RPMI8226 (cell line): ENCODE data around the gene IL1RAPL1.
"Not testable (repeated sequence)": the region's sequence is repeated elsewhere in the genome, so short reads cannot be mapped to it uniquely, and the experiment has no call there.

Experiments
- DNase-seq: peaks from one replicate; pipeline ENCODE4 v3.0.0-alpha.2; 2015

IL1RAPL1 gene

DNA sequence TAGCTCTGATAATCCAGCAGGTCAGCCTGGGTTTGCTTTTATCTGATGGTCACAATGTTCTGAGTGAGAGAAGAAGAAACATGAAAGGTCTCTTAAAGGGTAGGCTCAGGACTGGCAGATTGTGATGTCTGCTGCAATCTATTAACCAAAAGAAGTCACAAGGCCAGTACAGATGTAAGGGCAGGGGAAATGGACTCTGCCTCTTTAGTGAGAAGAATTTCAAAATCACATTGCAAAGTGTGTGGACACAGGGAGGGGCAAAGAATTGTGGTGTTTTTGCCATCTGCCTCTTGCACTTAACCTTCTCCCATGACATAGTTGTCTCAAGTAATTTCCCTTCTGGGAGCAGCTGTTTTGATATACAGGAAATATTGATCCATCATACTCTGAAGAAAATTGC lies 40.9 kb downstream of the IL1RAPL1 start:
- DNase-seq: no peak

GRCh38 chrX:28638775-28639174 lies 51.5 kb downstream of the IL1RAPL1 start:
- no peak for DNase-seq

- DNase-seq: no peak
Observed at GRCh38 chrX:28639451-28639850, 52.2 kb downstream of the IL1RAPL1 start.

DNA sequence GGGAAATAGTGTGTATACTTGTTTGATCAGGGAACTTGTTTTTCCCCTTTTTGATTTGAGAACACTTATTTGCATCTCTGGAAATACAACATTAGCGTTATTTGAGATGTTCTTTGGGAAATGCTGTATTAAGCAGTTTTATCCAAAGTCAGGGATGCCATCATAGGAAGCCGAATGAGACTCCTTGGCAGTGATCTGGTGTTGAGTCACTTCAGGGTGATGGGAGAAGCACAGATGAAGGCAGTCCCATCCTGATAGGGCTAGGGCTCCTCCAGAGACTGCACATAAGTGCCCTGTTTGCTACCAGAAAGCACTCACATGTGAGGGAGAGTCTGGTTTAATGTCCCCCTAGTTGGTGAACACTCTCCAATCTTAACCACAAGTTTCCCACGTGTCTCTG lies 62.3 kb downstream of the IL1RAPL1 start:
- no peak for DNase-seq

- DNase-seq: no peak
Observed at GRCh38 chrX:28651186-28651585, 63.9 kb downstream of the IL1RAPL1 start.

DNA sequence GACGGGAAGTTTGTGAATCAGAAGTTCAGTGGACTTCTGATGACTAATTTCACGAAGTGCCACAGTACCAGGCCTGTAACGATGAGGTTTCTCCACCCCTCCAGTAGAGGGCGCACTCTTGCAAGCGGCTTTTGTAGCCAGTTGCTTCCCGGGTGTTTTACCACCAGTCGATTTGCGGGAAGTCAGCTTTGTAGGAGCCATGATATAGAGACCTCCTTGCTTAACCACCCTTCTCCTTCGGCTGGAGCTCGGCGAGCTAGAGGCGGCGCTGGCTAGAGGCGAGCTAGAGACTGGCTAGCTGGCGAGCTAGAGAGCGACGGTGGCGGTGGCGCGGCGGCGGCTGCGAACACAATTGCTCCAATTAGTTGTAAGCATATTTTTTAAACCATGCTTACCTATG lies 72.0 kb downstream of the IL1RAPL1 start:
- DNase-seq: peak; percentile 3

DNA sequence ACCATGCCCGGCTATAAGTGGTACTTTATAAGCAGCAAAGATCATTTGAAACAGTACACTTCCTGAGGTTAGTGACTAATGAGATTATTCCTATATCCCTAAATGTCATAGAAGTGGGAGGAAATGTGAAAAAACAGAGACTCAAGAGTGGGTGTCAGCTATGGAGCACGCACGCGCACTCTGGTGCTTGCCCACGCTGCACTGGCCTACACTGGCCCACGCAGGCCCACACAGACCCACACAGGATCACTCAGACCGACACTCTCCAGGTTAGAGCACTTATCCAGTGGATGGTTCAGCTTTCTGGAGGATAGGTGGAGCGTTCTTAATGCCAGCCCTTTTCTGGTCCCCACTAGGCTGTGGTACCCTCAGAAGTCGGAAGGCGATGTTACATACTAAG lies 78.5 kb downstream of the IL1RAPL1 start:
- no peak for DNase-seq

GRCh38 chrX:28668303-28668702 lies 81.1 kb downstream of the IL1RAPL1 start:
- no peak for DNase-seq

GRCh38 chrX:28668957-28669356 lies 81.7 kb downstream of the IL1RAPL1 start:
- DNase-seq: no peak

- DNase-seq: no peak
Observed at GRCh38 chrX:28670074-28670473, 82.8 kb downstream of the IL1RAPL1 start.

DNA sequence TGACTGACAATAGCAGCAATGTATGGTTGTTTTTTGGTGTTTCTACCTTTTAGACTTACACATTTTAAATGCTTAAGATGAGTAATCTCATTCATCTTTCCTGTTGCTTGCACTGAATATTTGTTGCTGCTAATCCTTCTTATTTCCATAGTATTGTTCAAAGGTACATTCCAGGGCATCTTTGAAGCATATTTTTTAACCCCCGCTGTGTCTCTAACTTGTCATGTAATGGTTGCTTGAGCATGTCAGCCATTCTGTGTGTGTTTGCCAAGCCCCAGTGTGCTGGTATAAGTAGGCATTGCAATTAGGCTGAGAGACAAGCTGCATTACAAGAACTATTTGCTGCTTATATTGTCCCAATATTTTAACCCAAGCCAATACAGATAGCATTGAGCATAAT lies 87.9 kb downstream of the IL1RAPL1 start:
- DNase-seq: no peak

DNA sequence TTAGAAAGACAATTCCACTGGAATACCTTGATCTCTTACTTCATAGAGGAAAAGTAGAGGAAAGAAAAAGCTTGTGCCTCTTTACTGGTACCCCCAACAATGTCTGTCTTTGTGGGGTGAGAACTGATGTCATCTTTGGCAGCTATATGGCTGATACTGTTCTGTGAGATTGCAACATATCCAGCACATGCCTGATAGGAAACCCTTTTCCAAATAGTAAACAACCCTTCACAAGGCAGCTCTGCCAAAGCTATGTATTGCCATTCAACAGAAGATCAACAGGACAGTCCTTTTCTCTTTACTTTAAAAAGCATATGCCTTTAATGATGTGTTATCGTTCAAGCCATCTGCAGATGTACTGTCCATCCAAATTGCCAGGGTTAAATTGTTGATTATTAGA lies 105.9 kb downstream of the IL1RAPL1 start:
- DNase-seq: no peak

- DNase-seq: no peak
Observed at GRCh38 chrX:28697732-28698131, 110.5 kb downstream of the IL1RAPL1 start.

DNA sequence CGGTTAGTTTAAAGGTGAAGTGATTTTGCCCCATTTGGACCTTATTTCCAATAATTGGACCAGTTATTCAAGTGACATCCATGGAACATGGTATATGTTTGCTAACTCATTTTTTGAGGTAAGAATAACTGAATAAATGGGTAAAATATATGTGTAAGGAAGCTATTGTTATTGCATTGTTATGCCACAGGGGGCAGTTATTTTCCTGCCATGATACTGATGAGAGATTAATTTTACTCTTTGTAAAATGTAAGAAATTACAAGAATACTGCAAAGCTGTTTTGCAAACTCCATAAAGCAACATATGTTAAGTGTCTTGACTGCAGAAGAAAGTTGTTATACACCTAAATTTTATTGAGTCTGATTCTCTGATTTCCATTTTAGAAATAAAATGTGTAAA lies 114.0 kb downstream of the IL1RAPL1 start:
- DNase-seq: no peak

- DNase-seq: no peak
Observed at GRCh38 chrX:28706964-28707363, 119.7 kb downstream of the IL1RAPL1 start.

DNA sequence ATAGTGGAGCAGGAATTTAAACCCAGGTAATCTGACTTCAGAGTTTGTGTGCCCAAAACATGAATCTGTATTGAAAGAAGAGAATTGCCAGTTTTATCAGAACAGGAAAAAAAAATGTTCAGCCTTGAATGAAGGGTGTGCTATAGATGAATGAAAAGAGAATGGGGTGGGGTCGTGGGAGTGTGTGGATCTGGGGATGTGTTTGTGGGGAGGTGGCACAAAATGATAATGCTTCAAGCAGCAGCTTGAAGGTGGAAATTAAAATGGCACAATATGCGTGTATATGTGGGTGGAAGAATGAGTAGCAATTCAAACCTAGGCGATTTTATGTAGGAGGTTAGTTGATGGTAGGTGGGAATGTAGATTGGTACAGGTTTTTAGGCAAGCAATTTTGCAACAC lies 122.2 kb downstream of the IL1RAPL1 start:
- DNase-seq: no peak

DNA sequence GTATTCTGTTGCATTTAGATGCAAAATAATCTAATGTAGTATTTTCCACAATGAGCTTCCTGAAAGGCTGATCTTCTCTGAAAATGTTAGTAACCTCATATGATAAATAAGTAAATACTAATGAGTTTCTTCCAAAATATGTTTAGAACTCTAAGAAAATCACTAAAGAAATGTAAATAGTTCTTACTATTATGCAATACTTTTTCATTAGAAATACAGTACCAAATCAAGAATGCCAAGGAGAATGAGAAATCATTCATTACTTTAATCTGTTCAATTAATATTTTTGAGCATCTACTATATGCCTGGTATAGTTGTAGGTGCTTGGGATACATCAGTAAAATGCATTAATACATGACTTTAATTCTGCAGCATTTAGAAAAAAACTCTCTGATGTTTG lies 130.6 kb downstream of the IL1RAPL1 start:
- DNase-seq: no peak

DNA sequence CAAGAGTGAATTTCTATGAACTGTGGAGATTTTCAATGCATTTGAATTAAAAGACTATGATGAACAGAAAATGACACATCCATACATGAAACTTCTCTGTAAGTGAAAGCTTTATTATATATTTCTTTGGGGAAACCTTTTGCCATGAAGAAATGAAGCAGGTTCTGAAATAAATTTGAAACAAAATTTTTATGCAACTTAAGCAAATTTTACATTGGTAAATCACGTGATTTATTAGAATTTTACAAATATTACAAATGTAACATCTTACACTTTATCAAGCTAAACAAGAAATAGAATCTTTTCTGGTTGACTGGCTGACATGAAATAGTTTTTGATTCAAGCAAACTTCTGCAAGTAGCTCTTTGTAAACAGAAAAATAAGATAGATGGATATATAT lies 131.2 kb downstream of the IL1RAPL1 start:
- DNase-seq: no peak

- no peak for DNase-seq
Observed at GRCh38 chrX:28719620-28720019, 132.4 kb downstream of the IL1RAPL1 start.

GRCh38 chrX:28752330-28752729 lies 165.1 kb downstream of the IL1RAPL1 start:
- DNase-seq: no peak

GRCh38 chrX:28756175-28756574 lies 168.9 kb downstream of the IL1RAPL1 start:
- DNase-seq: no peak

DNA sequence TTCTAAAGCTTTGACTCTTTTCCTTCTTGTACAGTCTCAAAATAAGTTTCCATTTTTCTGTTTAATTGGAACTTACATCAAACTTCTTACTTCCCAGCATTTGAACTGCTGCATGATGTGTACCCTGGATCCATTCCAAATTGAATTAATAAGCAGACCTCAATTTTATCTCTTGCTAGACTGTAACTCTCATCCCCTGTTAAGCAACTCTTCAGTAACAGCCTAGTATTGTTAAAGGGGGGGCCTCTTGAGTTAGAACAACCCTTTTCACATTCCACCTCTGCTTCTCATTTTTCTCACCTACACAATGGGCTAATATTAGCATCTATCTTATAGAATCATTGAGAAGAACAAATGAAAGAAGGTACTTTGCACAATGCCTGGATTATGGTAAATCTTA lies 169.4 kb downstream of the IL1RAPL1 start:
- no peak for DNase-seq

DNA sequence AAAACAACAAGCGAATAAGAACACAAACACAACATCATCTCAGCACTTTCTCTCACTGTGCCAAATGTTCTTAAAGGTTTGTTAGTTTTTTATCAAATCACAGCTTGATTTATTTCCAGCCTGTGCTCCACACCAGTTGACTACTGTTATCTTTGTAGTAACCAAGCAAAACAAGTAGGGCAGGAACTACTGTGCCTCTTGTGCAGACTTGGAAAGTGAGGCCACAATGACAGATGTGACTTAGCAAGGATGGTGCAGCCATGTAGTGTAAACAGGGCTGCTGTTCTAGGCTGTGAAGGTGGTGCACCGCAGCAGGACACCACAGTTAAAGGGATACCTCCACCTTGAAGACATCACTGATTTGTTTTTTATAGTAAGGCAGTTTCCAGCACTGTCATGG lies 170.0 kb downstream of the IL1RAPL1 start:
- no peak for DNase-seq

DNA sequence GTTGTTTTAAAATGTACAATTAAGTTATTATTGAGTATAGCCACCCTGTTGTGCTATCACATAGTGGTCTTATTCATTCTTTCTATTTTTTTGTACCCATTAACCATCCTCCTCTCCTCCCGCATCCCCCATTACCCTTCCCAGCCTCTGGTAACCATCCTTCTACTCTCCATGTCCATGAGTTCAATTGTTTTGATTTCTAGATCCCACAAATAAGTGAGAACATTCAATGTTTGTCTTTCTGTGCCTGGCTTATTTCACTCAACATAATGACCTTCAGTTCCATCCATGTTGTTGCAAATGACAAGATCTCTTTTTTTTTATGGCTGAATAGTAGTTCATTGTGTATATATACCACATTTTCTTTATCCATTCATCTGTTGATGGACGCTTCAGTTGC lies 179.3 kb downstream of the IL1RAPL1 start:
- not testable (repeated sequence) for DNase-seq

DNA sequence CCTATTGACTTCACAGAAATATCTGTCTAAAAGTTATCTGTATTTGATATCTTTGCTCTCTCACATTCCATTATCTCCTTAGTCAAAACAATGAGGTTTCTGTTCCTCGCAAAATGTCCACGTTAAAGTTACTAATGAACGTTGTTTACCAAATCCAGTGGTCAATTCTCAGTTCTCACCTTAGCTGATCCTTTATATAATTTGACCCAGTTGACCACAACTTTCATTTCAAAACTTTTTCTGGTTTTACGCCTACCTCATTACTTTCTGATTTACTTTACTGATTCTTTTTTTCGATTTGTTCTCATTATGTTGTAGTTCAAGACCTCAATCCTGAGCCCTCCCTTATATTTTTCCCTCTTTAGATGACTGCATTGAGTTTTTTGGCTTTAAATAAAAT lies 186.6 kb downstream of the IL1RAPL1 start:
- no peak for DNase-seq

GRCh38 chrX:28787206-28787605 lies 200.0 kb downstream of the IL1RAPL1 start:
- no peak for DNase-seq
